H1 (cell line): Measurements from ENCODE around the gene LRP8. TPM values are rescaled to one million over a fixed set of nuclear protein-coding genes. Genes with fewer than 3 reads are reported as not detected.

Source experiments
- CTCF ChIA-PET: fragments of 300-600 bp; sonication (Branson Sonifier 250); formaldehyde crosslinking; loops from one replicate; lab custom pipeline; 2021; ENCODE audit not compliant: partially characterized antibody; lab: Charles Lee
- POLR2A ChIA-PET: fragments of 300-600 bp; sonication (Branson Sonifier 250); formaldehyde crosslinking; loops from one replicate; lab custom pipeline; 2021; ENCODE audit warnings: inconsistent platforms; ENCODE audit not compliant: partially characterized antibody; lab: Charles Lee
- DNase-seq, 2 experiments: peaks; one replicate each; pipeline versions ENCODE4 v3.0.0 to v3.0.0-alpha.2; 2010 to 2022; ENCODE audit warnings: low spot score in 2 of 2, low read depth in 1 of 2, mixed read lengths in 1 of 2
- FAIRE-seq: peaks from 2 replicates; lab custom pipeline; 2011; peaks lifted over from hg19 to GRCh38; lab: Jason Lieb, UNC
- H2AFZ ChIP-seq: 2 replicates; pipeline ENCODE4 v1.8.1; 2012; ENCODE audit warnings: low read length, inconsistent platforms
- H2AK5ac ChIP-seq: 2 replicates; pipeline ENCODE4 v1.6.1; 2013; ENCODE audit warnings: low read depth, low read length
- H2BK120ac ChIP-seq: replicated peaks from 2 replicates; pipeline ENCODE3; 2013; ENCODE audit warnings: low read depth, low read length, inconsistent platforms
- H2BK12ac ChIP-seq: 2 replicates; pipeline ENCODE4 v1.6.1; 2013; ENCODE audit warnings: low read depth, low read length
- H2BK15ac ChIP-seq: 2 replicates; pipeline ENCODE4 v1.6.1; 2013; ENCODE audit warnings: low read length
- H2BK20ac ChIP-seq: 2 replicates; pipeline ENCODE4 v1.6.1; 2013; ENCODE audit warnings: low read length
- H2BK5ac ChIP-seq: 2 replicates; pipeline ENCODE4 v1.6.1; 2013; ENCODE audit warnings: low read depth, low read length
- H3K14ac ChIP-seq: 2 replicates; pipeline ENCODE4 v1.6.1; 2013; ENCODE audit warnings: inconsistent platforms; ENCODE audit not compliant: insufficient read length
- H3K18ac ChIP-seq: 2 replicates; pipeline ENCODE4 v1.6.1; 2013; ENCODE audit warnings: low read length; ENCODE audit errors: extremely low read depth
- H3K23ac ChIP-seq: 2 replicates; pipeline ENCODE4 v1.6.1; 2013; ENCODE audit warnings: inconsistent platforms; ENCODE audit not compliant: insufficient read length
- H3K23me2 ChIP-seq: 2 replicates; pipeline ENCODE4 v1.6.1; 2013; ENCODE audit warnings: low read depth, low read length
- H3K27ac ChIP-seq: 2 replicates; pipeline ENCODE4 v1.6.1; 2011; ENCODE audit warnings: low read depth, low read length, inconsistent platforms
- H3K27me3 ChIP-seq, 4 experiments: replicated peaks in 1 of 4; 1 replicate in 1 of 4; 2 replicates in 3 of 4; pipeline versions ENCODE4 v1.6.1 to v1.8.1; 2011 to 2013; ENCODE audit warnings: low read length in 3 of 4, mild to moderate bottlenecking in 3 of 4, inconsistent platforms in 2 of 4, mixed read lengths in 2 of 4, moderate library complexity in 1 of 4; ENCODE audit not compliant: control insufficient read depth in 3 of 4, insufficient read depth in 3 of 4; ENCODE audit errors: extremely low read depth in 1 of 4
- H3K36me3 ChIP-seq, 4 experiments: 2 replicates each; pipeline versions ENCODE4 v1.6.1 to v1.8.1; 2011 to 2013; ENCODE audit warnings: mild to moderate bottlenecking in 4 of 4, low read length in 3 of 4, moderate library complexity in 2 of 4, control low read depth in 1 of 4, inconsistent platforms in 1 of 4; ENCODE audit not compliant: insufficient read depth in 4 of 4, control insufficient read depth in 2 of 4
- H3K4ac ChIP-seq: replicated peaks from 2 replicates; pipeline ENCODE3; 2013; ENCODE audit warnings: low read length, low read depth, mixed read lengths, inconsistent platforms; ENCODE audit not compliant: insufficient read length
- H3K4me1 ChIP-seq, 4 experiments: replicated peaks in 1 of 4; 1 replicate in 1 of 4; 2 replicates in 3 of 4; pipeline versions ENCODE4 v1.6.1 to v1.8.1; 2011 to 2013; ENCODE audit warnings: low read length in 3 of 4, inconsistent platforms in 2 of 4, mixed read lengths in 1 of 4; ENCODE audit not compliant: insufficient read depth in 4 of 4, control insufficient read depth in 3 of 4
- H3K4me2 ChIP-seq, 2 experiments: 2 replicates each; pipeline versions ENCODE4 v1.6.1 to v1.8.1; 2011 to 2013; ENCODE audit warnings: low read depth in 2 of 2, low read length in 2 of 2, control low read depth in 1 of 2, inconsistent platforms in 1 of 2, mild to moderate bottlenecking in 1 of 2; ENCODE audit not compliant: insufficient read depth in 1 of 2
- H3K4me3 ChIP-seq, 4 experiments: fragments of 200-600, 300-600 bp in 1 of 4; sonication (generic), shearing (Covaris generic), sonication (Bioruptor Twin) in 1 of 4; 2 replicates each; pipeline versions ENCODE4 v1.5.1 to v1.8.1; 2011 to 2016; ENCODE audit warnings: low read length in 4 of 4, low read depth in 3 of 4, control low read depth in 2 of 4, inconsistent platforms in 2 of 4, mild to moderate bottlenecking in 2 of 4, mixed read lengths in 1 of 4, moderate library complexity in 1 of 4; ENCODE audit not compliant: insufficient read depth in 2 of 4; ENCODE audit errors: extremely low read depth in 1 of 4
- H3K56ac ChIP-seq: replicated peaks from 2 replicates; pipeline ENCODE3; 2013; ENCODE audit warnings: low read depth, mild to moderate bottlenecking, mixed read lengths, low read length, inconsistent platforms; ENCODE audit not compliant: insufficient read length
- H3K79me1 ChIP-seq: 2 replicates; pipeline ENCODE4 v1.6.1; 2013; ENCODE audit warnings: low read depth, low read length, control low read depth
- H3K79me2 ChIP-seq, 2 experiments: 2 replicates each; pipeline versions ENCODE4 v1.6.1 to v1.8.1; 2012 to 2013; ENCODE audit warnings: low read length in 2 of 2, mild to moderate bottlenecking in 2 of 2, inconsistent platforms in 1 of 2; ENCODE audit not compliant: insufficient read depth in 2 of 2, control insufficient read depth in 1 of 2
- H3K9ac ChIP-seq, 4 experiments: replicated peaks in 1 of 4; 1 replicate in 1 of 4; 2 replicates in 3 of 4; pipeline versions ENCODE4 v1.6.1 to v1.8.1; 2011 to 2013; ENCODE audit warnings: low read depth in 3 of 4, low read length in 3 of 4, control low read depth in 2 of 4, mild to moderate bottlenecking in 2 of 4, moderate library complexity in 2 of 4, inconsistent platforms in 1 of 4; ENCODE audit errors: extremely low read depth in 1 of 4
- H3K9me3 ChIP-seq, 2 experiments: 2 replicates each; pipeline versions ENCODE4 v1.6.1 to v1.8.1; 2012 to 2013; ENCODE audit warnings: mild to moderate bottlenecking in 2 of 2, moderate library complexity in 2 of 2, control low read depth in 1 of 2, inconsistent platforms in 1 of 2, low read depth in 1 of 2, low read length in 1 of 2, mixed read lengths in 1 of 2; ENCODE audit not compliant: insufficient read depth in 2 of 2
- H4K20me1 ChIP-seq, 2 experiments: replicated peaks in 1 of 2; 2 replicates each; pipeline versions ENCODE3 to v1.8.1; 2011 to 2013; ENCODE audit warnings: inconsistent platforms in 2 of 2, low read length in 2 of 2, mild to moderate bottlenecking in 1 of 2; ENCODE audit not compliant: insufficient read depth in 2 of 2, control insufficient read depth in 1 of 2
- H4K5ac ChIP-seq: 2 replicates; pipeline ENCODE4 v1.6.1; 2013; ENCODE audit warnings: low read length, low read depth, mixed read lengths, inconsistent platforms; ENCODE audit not compliant: insufficient read length
- H4K8ac ChIP-seq: 2 replicates; pipeline ENCODE4 v1.8.0; 2013; ENCODE audit warnings: mild to moderate bottlenecking, moderate library complexity, low read length, inconsistent platforms; ENCODE audit not compliant: insufficient read depth; ENCODE audit errors: extremely low read depth
- H4K91ac ChIP-seq: replicated peaks from 2 replicates; pipeline ENCODE3; 2013; ENCODE audit warnings: low read length, mixed read lengths, inconsistent platforms; ENCODE audit not compliant: insufficient read length
- EGR1 ChIP-seq: IDR thresholded peaks from 2 replicates; pipeline ENCODE4 v1.6.1; 2011; ENCODE audit warnings: low read depth, low read length, borderline replicate concordance
- FOSL1 ChIP-seq: IDR thresholded peaks from 2 replicates; pipeline ENCODE4 v1.6.1; 2011; ENCODE audit warnings: mild to moderate bottlenecking, low read depth, low read length, moderate library complexity; ENCODE audit not compliant: insufficient read depth
- JUN ChIP-seq: IDR thresholded peaks from 2 replicates; pipeline ENCODE4 v1.6.1; 2011; ENCODE audit warnings: low read depth, mild to moderate bottlenecking, improper control_type of control experiment, low read length
- NRF1 ChIP-seq: IDR thresholded peaks from 2 replicates; pipeline ENCODE4 v1.6.1; 2011; ENCODE audit warnings: mild to moderate bottlenecking, low read depth, low read length, improper control_type of control experiment
- POLR2A ChIP-seq, 2 experiments: IDR thresholded peaks; 1 replicate in 1 of 2; 2 replicates in 1 of 2; pipeline ENCODE4 v1.6.1; 2011; ENCODE audit warnings: low read depth in 2 of 2, low read length in 2 of 2, mild to moderate bottlenecking in 2 of 2; ENCODE audit errors: control extremely low read depth in 1 of 2
- whole genome bisulfite sequencing, 2 experiments: shearing (Covaris generic) in 1 of 2; methylation state at CpG; one replicate each; pipeline versions ENCODE4 v1.1.6 to v1.1.7; 2013 to 2015; ENCODE audit warnings: low lambda C conversion rate in 2 of 2, mixed read lengths in 2 of 2, inconsistent platforms in 1 of 2, low coverage in 1 of 2, missing lambda C conversion rate in 1 of 2; ENCODE audit not compliant: insufficient replicate concordance in 2 of 2, insufficient coverage in 1 of 2, insufficient read length in 1 of 2; ENCODE audit errors: extremely low coverage in 1 of 2, missing lambda C conversion rate in 1 of 2; 5-methylcytosine and 5-hydroxymethylcytosine counted together
- polyA plus RNA-seq, 7 experiments: library from polyadenylated mRNA; depleted of rRNA in 3 of 7; stranded (reverse) in 5 of 7; unstranded in 2 of 7; fragments of >200 nt in 5 of 7; fragments of 200-250 nt in 2 of 7; gene quantifications; 1 replicate in 5 of 7; 2 replicates in 1 of 7; 4 replicates in 1 of 7; pipeline versions ENCODE4 v1.2.1 to v1.2.3, GENCODE V29; 2011 to 2013; ENCODE audit warnings: missing spikeins in 2 of 7, mixed read lengths in 2 of 7
- total RNA-seq: library from RNA; stranded (reverse); fragmentation: NEBNext Ultra II Directional; extraction: Animal tissue kit (Norgen Biotek cat#: 25700); gene quantifications from 2 replicates; pipeline ENCODE4 v1.2.1, GENCODE V29; 2021

LRP8 gene
- total and polyA plus RNA-seq, 2 of the 8 experiments (the other 6 are each of a cell fraction or from before 2014, with no cell fraction given): 63.2 to 66.4 TPM

- POLR2A ChIA-PET: interaction anchor here (1.5 to 1.7 kb wide), 2 partner anchors 14 to 16 kb away, joined by 4 to 5 read pairs; no protein-coding TSS in a partner anchor
- no peak overlapping the region for H3K27ac ChIP-seq
- H3K4me1 ChIP-seq: no peaks in the 10 kb centered on the region; a peak in 1 of 7 replicates
- no peaks in the 10 kb centered on the region for H3K79me1 ChIP-seq
- no peak overlapping the region for H2BK120ac ChIP-seq
- no peak overlapping the region for H2BK20ac ChIP-seq
- H3K18ac ChIP-seq: no peak overlapping the region
- H3K56ac ChIP-seq: no peak overlapping the region
- no peak overlapping the region for H3K4me3 ChIP-seq
- H3K23me2 ChIP-seq: no peaks in the 10 kb centered on the region
- no peak overlapping the region for H4K91ac ChIP-seq
- no peak overlapping the region for H3K4ac ChIP-seq
- no peak overlapping the region for H3K4me2 ChIP-seq
- no peak overlapping the region for H3K14ac ChIP-seq
- H2BK15ac ChIP-seq: no peak overlapping the region
- peaks cover 0 to 2% (median under 1%) of the 10 kb centered on the region in 4 experiments; a peak in 3 of 7 replicates for H3K27me3 ChIP-seq
- 83% methylated on average over 8 of the region's 8 CpGs; no CpG with 5 or more reads in 1 of the 2 experiments for WGBS, 2 experiments
- no peak overlapping the region; the same call in 1 of the 2 replicates for H2AK5ac ChIP-seq
- H3K9ac ChIP-seq: no peak overlapping the region
- H2BK5ac ChIP-seq: no peak overlapping the region
- no peak overlapping the region for H3K23ac ChIP-seq
- FAIRE-seq (no peak), DNase-seq (peak in 1 of 2 experiments; percentile 35)
- CTCF ChIA-PET: interaction anchor here (1.0 kb wide), 1 partner anchor 10 kb away, joined by 3 read pairs; no protein-coding TSS in a partner anchor
- H3K9me3 ChIP-seq: no peaks in the 10 kb centered on the region
- no peaks in the 10 kb centered on the region for H3K79me2 ChIP-seq
- H4K8ac ChIP-seq: peak overlapping the region; percentile 75; the same call in 1 of the 2 replicates
- H4K20me1 ChIP-seq: no peaks in the 10 kb centered on the region
- no peak overlapping the region for H4K5ac ChIP-seq
- no peaks in the 10 kb centered on the region for H3K36me3 ChIP-seq
- H2BK12ac ChIP-seq: no peak overlapping the region
- no peak for TF ChIP-seq EGR1
- TF ChIP-seq JUN: no peak
- no peak for TF ChIP-seq NRF1
- no peak for TF ChIP-seq FOSL1
- no peak for TF ChIP-seq POLR2A (IDR thresholded peaks at IDR 0.05; ENCODE audit: control extremely low read depth in 1 of 2, low read depth in 2 of 2, low read length in 2 of 2)
- H2AFZ ChIP-seq: no peak overlapping the region
Measured at GRCh38 chr1:53339736-53340635, 12.1 kb upstream of the LRP8 start.
